ENCODE data around the gene R3HDM4. TPM values are rescaled to one million over a fixed set of nuclear protein-coding genes. Genes with fewer than 3 reads are reported as not detected.

R3HDM4 gene
- total RNA-seq, 4 donors from 2014 or later = 23.7 to 44.9 (median 32.9) TPM

GRCh38 chr19:918481-919198 lies 5.6 kb upstream of the R3HDM4 start:
- Histone ChIP-seq H3K27me3 (peaks cover 57% of the 10 kb centered on the region), H3K36me3 (no peaks in the 10 kb centered on the region), H3K27ac (no peak overlapping the region), H3K4me3 (no peak overlapping the region), H3K4me1 (peaks cover 0 to 65% (median 25%) of the 10 kb centered on the region in 3 donors), H3K9me3 (no peaks in the 10 kb centered on the region)
- WGBS, 2 donors (ENCODE audit: low coverage in 1 of 2) = no CpG with 5 or more reads among the region's 58 CpGs
- TF ChIP-seq CTCF (IDR thresholded peaks at IDR 0.05) (no peak), POLR2A (IDR thresholded peaks at IDR 0.05) (no peak), EP300 (IDR thresholded peaks at IDR 0.05) (no peak), POLR2AphosphoS5 (IDR thresholded peaks at IDR 0.05) (no peak)
- no peak for ATAC-seq

GRCh38 chr19:918152-918437 lies 5.1 kb upstream of the R3HDM4 start:
- Histone ChIP-seq H3K36me3 (no peaks in the 10 kb centered on the region), H3K4me1 (peaks cover 0 to 66% (median 25%) of the 10 kb centered on the region in 3 donors), H3K27ac (no peak overlapping the region), H3K9me3 (no peaks in the 10 kb centered on the region), H3K27me3 (peaks cover 57% of the 10 kb centered on the region), H3K4me3 (no peak overlapping the region)
- ATAC-seq = no peak
- TF ChIP-seq POLR2AphosphoS5 (IDR thresholded peaks at IDR 0.05) (no peak), CTCF (IDR thresholded peaks at IDR 0.05) (no peak), EP300 (IDR thresholded peaks at IDR 0.05) (no peak), POLR2A (IDR thresholded peaks at IDR 0.05) (no peak)
- WGBS, 2 donors (ENCODE audit: low coverage in 1 of 2) = no CpG with 5 or more reads among the region's 12 CpGs

- Histone ChIP-seq H3K36me3 (no peaks in the 10 kb centered on the region), H3K4me3 (peak within 1 kb of the TSS in 1 of 2 donors; percentile 44), H3K27me3 (peaks cover 57% of the 10 kb centered on the region), H3K4me1 (peaks cover 0 to 66% (median 25%) of the 10 kb centered on the region in 3 donors), H3K27ac (no peak within 1 kb of the TSS), H3K9me3 (no peaks in the 10 kb centered on the region)
- ATAC-seq = no peak
- TF ChIP-seq POLR2A (IDR thresholded peaks at IDR 0.05) (no peak), CTCF (IDR thresholded peaks at IDR 0.05) (peak in 2 of 4 experiments; percentile 20 to 63)
- WGBS, 2 donors (ENCODE audit: low coverage in 1 of 2) = 0% methylated on average over 10 of the region's 87 CpGs; no CpG with 5 or more reads in 1 of the 2 donors
Measured at GRCh38 chr19:917323-918151, 4.5 kb upstream of the R3HDM4 start, which contains the start of gene KISS1R. Gene KISS1R, plus strand, starts transcription at chr19:917333. Its CDS starts 170 bp downstream, at chr19:917503.

- peaks cover 57% of the 10 kb centered on the region for H3K27me3 ChIP-seq
- peaks cover 0 to 72% (median 25%) of the 10 kb centered on the region in 3 donors for H3K4me1 ChIP-seq
- no peak for TF ChIP-seq EP300 (IDR thresholded peaks at IDR 0.05)
- TF ChIP-seq POLR2AphosphoS5 (IDR thresholded peaks at IDR 0.05) = no peak
- TF ChIP-seq CTCF (IDR thresholded peaks at IDR 0.05) = no peak
- TF ChIP-seq POLR2A (IDR thresholded peaks at IDR 0.05) = no peak
- WGBS, 2 donors (ENCODE audit: low coverage in 1 of 2) = 78 to 80% methylated on average over 2 to 7 of the region's 35 CpGs
- no peaks in the 10 kb centered on the region for H3K9me3 ChIP-seq
- H3K4me3 ChIP-seq = peak overlapping the region in 1 of 2 donors; percentile 44
- ATAC-seq = no peak
- no peaks in the 10 kb centered on the region for H3K36me3 ChIP-seq
- no peak overlapping the region for H3K27ac ChIP-seq
Measured at GRCh38 chr19:916645-917322, 3.8 kb upstream of the R3HDM4 start.

Measured in gastroesophageal sphincter (tissue), 4 donors.